Putamen (tissue), 1 donor: ENCODE results near the gene CTCFL.
"Not testable (repeated sequence)": the region's sequence is repeated elsewhere in the genome, so short reads cannot be mapped to it uniquely, and the experiment has no call there.

Experiments used
- DNase-seq: peaks from one replicate; pipeline ENCODE4 v3.0.0-alpha.2; 2016; ENCODE audit warnings: low spot score

The CTCFL gene

GRCh38 chr20:57507477-57507876, 17.5 kb downstream of the CTCFL start:
- DNase-seq: no peak

- DNase-seq: no peak
These were observed 19.0 kb downstream of the CTCFL start for GRCh38 chr20:57505979-57506378.

DNA sequence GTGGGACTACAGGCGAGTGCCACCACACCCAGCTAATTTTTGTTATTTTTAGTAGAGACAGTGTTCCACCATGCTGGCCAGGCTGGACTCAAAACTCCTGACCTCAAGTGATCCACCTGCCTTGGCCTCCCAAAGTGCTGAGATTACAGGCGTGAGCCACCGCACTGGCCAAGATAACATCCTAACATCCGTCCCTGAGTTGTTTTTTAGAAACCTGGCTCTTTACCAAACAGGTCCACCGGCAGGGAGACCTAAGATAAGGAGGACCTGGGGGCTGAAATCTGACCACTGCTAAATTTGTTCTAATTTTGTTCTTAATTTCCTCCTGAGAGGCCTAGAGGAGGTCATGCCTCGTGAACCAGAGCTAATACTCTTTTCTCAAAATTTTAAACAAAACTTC, 20.5 kb downstream of the CTCFL start:
- DNase-seq: no peak

- DNase-seq: no peak
These were observed 21.8 kb downstream of the CTCFL start for GRCh38 chr20:57503035-57503658.

- no peak for DNase-seq
These were observed 22.6 kb downstream of the CTCFL start for GRCh38 chr20:57502336-57502700.

DNA sequence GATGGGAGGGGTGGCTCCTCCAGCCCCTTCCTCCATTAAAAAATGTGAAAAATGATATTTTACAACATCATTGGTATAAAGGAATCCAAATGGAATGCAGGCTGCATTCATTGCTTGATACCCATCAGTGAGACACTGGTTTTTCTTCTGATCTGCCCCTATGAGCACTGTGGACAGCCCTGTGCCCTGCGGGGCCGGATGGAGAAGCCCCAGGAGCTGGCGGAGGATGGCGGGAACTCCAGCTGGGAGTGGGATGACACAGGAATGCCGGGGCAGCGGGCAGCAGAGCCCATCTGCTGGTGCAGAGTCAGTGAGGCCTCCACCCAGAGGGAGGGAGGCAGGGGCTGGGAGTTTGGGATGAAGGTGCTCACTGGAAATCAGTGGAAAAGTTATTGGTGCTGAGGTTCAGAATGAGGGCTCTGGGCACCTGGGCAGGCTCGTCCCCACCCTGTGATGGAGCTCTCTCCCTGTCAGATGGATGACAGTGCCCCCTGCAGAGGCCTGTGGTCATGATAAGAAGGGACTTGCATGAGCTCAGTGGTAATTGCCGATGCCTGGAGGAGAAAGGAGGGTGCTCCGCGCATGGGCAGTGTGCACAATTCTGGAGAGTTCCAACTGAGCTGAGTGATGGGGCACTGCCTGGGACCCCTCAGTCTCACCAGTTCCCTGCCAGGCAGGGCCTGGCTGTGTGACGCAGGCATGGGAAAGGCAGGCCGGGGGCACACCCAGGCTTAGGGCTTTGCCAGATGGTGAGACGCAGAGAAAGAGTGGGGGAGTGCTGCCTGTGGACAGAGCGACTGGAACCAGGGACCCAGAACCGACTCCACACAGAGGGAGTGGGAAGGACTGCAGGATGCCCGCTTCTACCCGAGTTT, 23.2 kb downstream of the CTCFL start:
- DNase-seq: no peak

DNA sequence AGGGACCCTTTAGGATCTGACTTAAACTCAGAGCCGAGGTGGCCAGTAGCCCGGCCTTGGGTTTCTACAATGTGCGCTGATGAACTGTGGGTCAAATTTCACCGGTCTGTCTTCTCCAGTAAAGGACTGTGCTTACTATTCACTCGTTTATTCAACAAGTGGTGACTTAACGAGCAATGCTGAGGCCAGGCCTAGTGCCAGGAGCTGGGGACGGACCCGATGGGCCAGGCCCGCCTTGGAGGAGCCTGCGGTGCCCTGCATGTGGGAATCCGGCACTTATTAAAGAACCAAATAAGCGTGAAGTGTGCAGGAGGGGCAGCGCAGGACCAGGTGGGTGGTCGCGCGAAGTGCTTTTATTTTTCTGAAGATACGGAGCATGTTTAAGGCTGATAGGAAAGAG, 24.0 kb downstream of the CTCFL start:
- no peak for DNase-seq

GRCh38 chr20:57500235-57500634, 24.7 kb downstream of the CTCFL start:
- DNase-seq: no peak

DNA sequence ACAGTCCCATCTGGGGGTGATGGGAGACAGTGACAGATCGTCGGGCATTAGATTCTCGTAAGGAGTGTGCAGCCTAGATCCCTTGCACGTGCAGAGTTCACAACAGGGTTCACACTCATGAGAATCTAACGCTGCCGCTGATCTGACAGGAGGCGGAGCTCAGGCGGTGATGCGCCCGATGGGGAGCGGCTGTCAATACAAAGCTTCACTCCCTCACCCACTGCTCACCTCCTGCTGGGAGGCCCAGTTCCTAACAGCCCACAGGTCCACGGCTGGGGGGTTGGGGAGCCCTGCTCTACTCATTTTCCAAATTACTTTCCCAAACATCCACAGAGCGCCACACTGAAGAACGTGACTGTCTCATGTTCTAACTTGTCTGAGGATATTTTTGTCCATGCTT, 25.3 kb downstream of the CTCFL start:
- DNase-seq: no peak

GRCh38 chr20:57498425-57499400, 26.2 kb downstream of the CTCFL start:
- DNase-seq: no peak

DNA sequence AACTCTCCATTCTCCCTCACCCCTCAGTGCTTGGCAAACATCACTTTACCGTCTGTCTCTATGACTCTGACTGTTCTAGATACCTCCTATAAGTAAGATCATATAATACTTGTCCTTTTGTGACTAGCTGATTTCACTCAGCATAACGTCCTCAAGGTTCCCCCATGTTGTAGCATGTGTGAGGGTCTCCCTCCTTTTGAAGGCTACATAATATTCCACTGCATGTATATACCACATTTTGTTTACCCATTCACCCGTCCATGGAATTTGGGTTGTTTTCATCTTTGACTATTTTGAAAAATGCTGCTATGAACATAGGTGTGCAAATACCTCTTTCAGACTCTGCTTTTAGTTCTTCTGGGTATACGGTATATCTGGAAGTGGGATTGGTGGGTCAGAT, 28.3 kb downstream of the CTCFL start:
- no peak for DNase-seq

DNA sequence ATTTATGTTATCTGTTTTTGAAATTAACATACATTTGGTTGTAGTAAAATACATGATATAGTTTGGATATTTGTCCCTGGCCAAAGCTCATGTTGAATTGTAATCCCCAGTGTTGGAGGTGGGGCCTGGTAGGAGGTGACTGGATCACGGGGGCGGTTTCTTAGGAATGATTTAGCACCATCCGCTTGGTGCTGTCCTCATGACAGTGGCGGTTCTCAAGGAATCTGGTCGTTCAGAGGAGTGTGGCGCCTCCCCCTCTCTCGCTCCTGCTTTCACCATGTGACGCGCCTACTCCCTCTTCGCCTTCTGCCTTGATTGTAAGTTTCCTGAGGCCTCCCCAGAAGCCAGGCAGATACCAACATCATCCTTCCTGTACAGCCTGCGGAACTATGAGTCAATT, 29.0 kb downstream of the CTCFL start:
- DNase-seq: no peak

GRCh38 chr20:57493091-57493615, 31.8 kb downstream of the CTCFL start:
- no peak for DNase-seq

- no peak for DNase-seq
These were observed 33.6 kb downstream of the CTCFL start for GRCh38 chr20:57491373-57491772.

- DNase-seq: not testable (repeated sequence)
These were observed 36.7 kb downstream of the CTCFL start for GRCh38 chr20:57488277-57488676.

DNA sequence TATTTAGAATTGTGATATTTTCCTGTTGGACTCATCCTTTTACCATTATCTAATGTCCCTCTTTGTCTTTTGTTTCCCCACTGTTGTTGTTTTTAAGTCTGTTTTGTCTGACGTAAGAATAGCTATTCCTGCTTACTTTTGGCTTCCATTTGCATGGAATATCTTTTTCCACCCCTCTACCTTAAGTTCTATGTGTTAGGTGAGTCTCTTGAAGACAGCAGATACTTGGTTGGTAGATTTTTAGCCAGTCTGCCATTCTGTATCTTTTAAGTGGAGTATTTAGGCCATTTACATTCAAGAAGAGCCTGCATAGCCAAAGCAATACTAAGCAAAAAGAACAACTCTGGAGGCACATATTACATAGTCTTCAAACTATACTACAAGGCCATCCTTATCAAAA, 39.2 kb downstream of the CTCFL start:
- no peak for DNase-seq

- DNase-seq: no peak
These were observed 40.2 kb downstream of the CTCFL start for GRCh38 chr20:57484772-57485171.

GRCh38 chr20:57483287-57484050, 41.5 kb downstream of the CTCFL start:
- no peak for DNase-seq

- DNase-seq: no peak
These were observed 42.1 kb downstream of the CTCFL start for GRCh38 chr20:57482796-57483195.

- DNase-seq: no peak
These were observed 42.8 kb downstream of the CTCFL start for GRCh38 chr20:57482148-57482547.

DNA sequence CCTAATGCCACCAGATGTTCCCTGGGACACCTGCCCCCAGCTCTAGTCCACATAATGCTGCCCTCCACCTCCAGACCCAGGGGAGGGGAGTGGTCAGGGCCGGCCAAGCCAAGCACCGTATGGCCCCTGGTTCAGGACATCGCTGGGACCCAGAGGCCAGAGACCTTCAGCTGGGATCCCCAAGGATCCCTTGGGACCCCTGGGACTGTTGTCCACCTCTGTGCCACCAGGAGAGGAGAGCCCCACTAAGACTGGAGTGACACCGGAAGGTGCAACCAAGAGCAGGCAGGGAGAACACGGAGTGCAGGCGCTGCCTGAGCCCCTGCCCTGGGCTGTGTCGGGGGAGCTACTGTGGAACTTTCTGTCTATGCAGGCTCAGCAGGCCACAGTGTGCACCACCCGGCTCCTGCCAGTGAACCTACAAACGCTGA, 43.6 kb downstream of the CTCFL start:
- no peak for DNase-seq
